Measurements from ENCODE around the gene ICAM3.

Gene ICAM3

GRCh38 chr19:10290357-10290875 is 49.0 kb downstream of the ICAM3 start:
- in situ Hi-C loops (cut with MboI; ENCODE audit: low sequenced_read_pairs, unreplicated experiment), result no loop called here
- DNase-seq (ENCODE audit: low spot score), result no peak
- no peak for TF ChIP-seq CTCF (IDR thresholded peaks at IDR 0.05; ENCODE audit: borderline replicate concordance, control extremely low read depth, extremely low read depth, insufficient read depth, missing control alignments)

- in situ Hi-C loops (cut with MboI; ENCODE audit: low sequenced_read_pairs, unreplicated experiment), result no loop called here
- no peak for DNase-seq (ENCODE audit: low spot score)
- no peak for TF ChIP-seq CTCF (IDR thresholded peaks at IDR 0.05; ENCODE audit: borderline replicate concordance, control extremely low read depth, extremely low read depth, insufficient read depth, missing control alignments)
These were observed 49.5 kb downstream of the ICAM3 start, which contains the start of gene ICAM5 for GRCh38 chr19:10289836-10290356. ICAM5 (plus strand) TSS chr19:10289952; CDS start chr19:10290044, 92 bp downstream.

- peak; percentile 72 for DNase-seq (ENCODE audit: low spot score)
- no peak for TF ChIP-seq CTCF (IDR thresholded peaks at IDR 0.05; ENCODE audit: borderline replicate concordance, control extremely low read depth, extremely low read depth, insufficient read depth, missing control alignments)
- in situ Hi-C loops (cut with MboI; ENCODE audit: low sequenced_read_pairs, unreplicated experiment), result no loop called here
These were observed 50.1 kb downstream of the ICAM3 start for GRCh38 chr19:10289167-10289835.

- TF ChIP-seq CTCF (IDR thresholded peaks at IDR 0.05; ENCODE audit: borderline replicate concordance, control extremely low read depth, extremely low read depth, insufficient read depth, missing control alignments), result no peak
- DNase-seq (ENCODE audit: low spot score), result peak; percentile 80
- in situ Hi-C loops (cut with MboI; ENCODE audit: low sequenced_read_pairs, unreplicated experiment), result no loop called here
These were observed 50.7 kb downstream of the ICAM3 start for GRCh38 chr19:10288662-10289166.

- TF ChIP-seq CTCF (IDR thresholded peaks at IDR 0.05; ENCODE audit: borderline replicate concordance, control extremely low read depth, extremely low read depth, insufficient read depth, missing control alignments), result no peak
- peak; percentile 71 for DNase-seq (ENCODE audit: low spot score)
- in situ Hi-C loops (cut with MboI; ENCODE audit: low sequenced_read_pairs, unreplicated experiment), result no loop called here
These were observed 52.4 kb downstream of the ICAM3 start, which contains the start of gene ICAM4 for GRCh38 chr19:10286803-10287737. ICAM4 (plus strand) TSS chr19:10286955; CDS start chr19:10287013, 58 bp downstream.

GRCh38 chr19:10285393-10285792 is 54.0 kb downstream of the ICAM3 start:
- no peak for TF ChIP-seq CTCF (IDR thresholded peaks at IDR 0.05; ENCODE audit: borderline replicate concordance, control extremely low read depth, extremely low read depth, insufficient read depth, missing control alignments)
- in situ Hi-C loops (cut with MboI; ENCODE audit: low sequenced_read_pairs, unreplicated experiment), result no loop called here
- DNase-seq (ENCODE audit: low spot score), result no peak

Data from GM13976 (cell line).